Mesendoderm (in vitro differentiated cells): ENCODE measurements around the gene LCT.

ENCODE experiments used
- DNase-seq: peaks from one replicate; pipeline ENCODE4 v3.0.0; 2013
- H2AK5ac ChIP-seq: 2 replicates; pipeline ENCODE4 v1.6.1; 2013; ENCODE audit warnings: low read length, inconsistent platforms
- H2BK120ac ChIP-seq: 2 replicates; pipeline ENCODE4 v1.6.1; 2013; ENCODE audit warnings: low read depth, mild to moderate bottlenecking, low read length, moderate library complexity, mixed read lengths
- H2BK15ac ChIP-seq: replicated peaks from 2 replicates; pipeline ENCODE4 v1.6.1; 2013; ENCODE audit warnings: low read depth, mild to moderate bottlenecking, moderate library complexity
- H2BK5ac ChIP-seq: 2 replicates; pipeline ENCODE4 v1.6.1; 2013; ENCODE audit warnings: low read length, inconsistent platforms
- H3K18ac ChIP-seq: 2 replicates; pipeline ENCODE4 v1.6.1; 2013; ENCODE audit warnings: mild to moderate bottlenecking, low read length, mixed read lengths
- H3K23ac ChIP-seq: one replicate; pipeline ENCODE4 v1.6.1; 2013; ENCODE audit warnings: low read length
- H3K27ac ChIP-seq: 2 replicates; pipeline ENCODE4 v1.5.1; 2013; ENCODE audit warnings: low read depth, mild to moderate bottlenecking, inconsistent platforms, low read length, moderate library complexity
- H3K27me3 ChIP-seq: 2 replicates; pipeline ENCODE4 v1.6.1; 2013; ENCODE audit warnings: low read length, control low read depth, mild to moderate bottlenecking, inconsistent platforms; ENCODE audit not compliant: insufficient read depth, poor library complexity
- H3K36me3 ChIP-seq: 2 replicates; pipeline ENCODE4 v1.6.1; 2013; ENCODE audit warnings: low read length, inconsistent platforms; ENCODE audit not compliant: control insufficient read depth, insufficient read depth
- H3K4ac ChIP-seq: one replicate; pipeline ENCODE4 v1.6.1; 2013; ENCODE audit warnings: low read depth, mild to moderate bottlenecking, low read length, moderate library complexity
- H3K4me1 ChIP-seq: 2 replicates; pipeline ENCODE4 v1.6.1; 2013; ENCODE audit warnings: low read depth, low read length, inconsistent platforms; ENCODE audit not compliant: control insufficient read depth
- H3K4me2 ChIP-seq: 2 replicates; pipeline ENCODE4 v1.6.1; 2013; ENCODE audit warnings: low read length
- H3K4me3 ChIP-seq: 2 replicates; pipeline ENCODE4 v1.5.1; 2013; ENCODE audit warnings: mild to moderate bottlenecking, low read length
- H3K56ac ChIP-seq: one replicate; pipeline ENCODE4 v1.6.1; 2013; ENCODE audit warnings: low read length
- H3K79me1 ChIP-seq: 2 replicates; pipeline ENCODE4 v1.6.1; 2013; ENCODE audit warnings: low read length, inconsistent platforms
- H3K79me2 ChIP-seq: 2 replicates; pipeline ENCODE4 v1.6.1; 2013; ENCODE audit warnings: mild to moderate bottlenecking, low read length; ENCODE audit not compliant: control insufficient read depth, insufficient read depth
- H3K9ac ChIP-seq: 2 replicates; pipeline ENCODE4 v1.6.1; 2013; ENCODE audit warnings: low read length, inconsistent platforms
- H4K5ac ChIP-seq: one replicate; pipeline ENCODE4 v1.6.1; 2013; ENCODE audit warnings: low read length
- H4K8ac ChIP-seq: one replicate; pipeline ENCODE4 v1.6.1; 2013; ENCODE audit warnings: low read depth, mild to moderate bottlenecking, control low read depth, low read length, moderate library complexity
- WGBS: extraction: QIAGEN DNeasy Blood & Tissue Kit; methylation state at CpG from one replicate; pipeline ENCODE4 v1.1.7; 2013; ENCODE audit warnings: low lambda C conversion rate, missing lambda C conversion rate; ENCODE audit not compliant: insufficient coverage; ENCODE audit errors: extremely low coverage; 5-methylcytosine and 5-hydroxymethylcytosine counted together

The LCT gene

DNA sequence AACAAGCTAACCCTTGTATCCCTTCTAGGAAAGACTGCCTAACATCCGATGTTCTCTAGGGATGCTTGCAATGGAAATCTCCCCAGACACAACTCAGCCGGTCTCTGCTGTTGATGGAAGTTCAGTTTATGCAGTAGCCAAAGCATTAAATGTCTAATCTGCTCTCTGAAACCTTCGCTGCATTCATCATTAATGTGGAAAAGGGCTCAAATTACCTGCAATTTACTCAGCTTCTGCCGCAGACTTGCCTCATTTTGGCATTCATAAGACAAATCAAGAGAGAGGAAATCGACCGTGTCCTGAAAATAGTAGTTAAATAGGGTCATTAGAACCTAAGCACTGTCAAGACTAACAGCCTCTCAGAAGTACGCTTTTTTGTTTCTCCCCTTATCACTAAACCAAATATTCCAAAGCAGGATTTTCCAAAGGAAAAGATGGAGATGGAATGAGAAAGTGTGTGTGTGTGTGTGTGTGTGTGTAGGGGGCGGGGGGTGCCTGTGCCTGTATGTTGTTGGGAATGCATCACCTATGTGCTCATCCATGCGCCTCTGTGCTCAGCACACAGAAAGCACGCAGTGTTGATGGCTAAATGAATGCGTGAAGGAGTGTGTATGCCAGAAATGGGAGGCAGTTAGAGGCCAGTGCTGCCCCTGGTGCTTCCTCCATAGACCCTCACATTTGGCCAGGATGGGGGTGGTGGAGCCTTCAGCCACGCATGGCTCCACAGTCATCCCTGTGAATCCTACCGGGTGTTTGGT is 7.4 kb downstream of the LCT start:
- no peak overlapping the region for H2BK120ac ChIP-seq
- no peak overlapping the region for H2BK15ac ChIP-seq
- no peak overlapping the region for H3K4ac ChIP-seq
- no peaks in the 10 kb centered on the region for H3K79me2 ChIP-seq
- no peak overlapping the region for H2BK5ac ChIP-seq
- no peaks in the 10 kb centered on the region for H3K4me1 ChIP-seq
- no peak overlapping the region for H3K4me3 ChIP-seq
- no peak overlapping the region for H3K23ac ChIP-seq
- no peak overlapping the region for H3K4me2 ChIP-seq
- H3K79me1 ChIP-seq = no peaks in the 10 kb centered on the region
- no peak overlapping the region for H4K5ac ChIP-seq
- H3K56ac ChIP-seq = no peak overlapping the region
- H3K27ac ChIP-seq = no peak overlapping the region
- no CpG with 5 or more reads among the region's 13 CpGs for WGBS
- H3K9ac ChIP-seq = no peak overlapping the region
- H3K18ac ChIP-seq = no peak overlapping the region
- no peak for DNase-seq
- no peaks in the 10 kb centered on the region for H3K27me3 ChIP-seq
- H3K36me3 ChIP-seq = no peaks in the 10 kb centered on the region
- no peak overlapping the region for H4K8ac ChIP-seq
- H2AK5ac ChIP-seq = no peak overlapping the region

DNA sequence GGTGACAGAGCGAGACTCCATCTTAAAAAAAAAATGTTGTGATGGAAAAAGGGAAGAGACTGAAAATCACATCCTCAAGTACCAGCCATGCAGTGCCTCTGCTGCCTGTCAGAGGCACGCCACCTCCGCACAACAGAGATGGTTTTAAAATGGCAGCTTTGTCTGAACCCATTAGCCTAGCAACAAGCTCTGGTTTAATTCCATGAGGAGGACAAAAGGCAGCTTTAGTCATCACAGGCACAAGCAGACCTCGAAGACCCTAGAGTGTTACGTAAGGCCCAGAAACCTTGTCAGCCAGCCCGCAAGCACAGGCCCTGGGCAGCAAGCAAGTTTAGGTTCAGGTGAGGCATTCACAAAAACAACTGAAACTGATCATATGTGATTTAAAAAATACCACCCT is 10.4 kb downstream of the LCT start:
- no peak overlapping the region for H4K5ac ChIP-seq
- no peaks in the 10 kb centered on the region for H3K79me2 ChIP-seq
- no peak overlapping the region for H2BK5ac ChIP-seq
- WGBS = no CpG with 5 or more reads among the region's 6 CpGs
- no peaks in the 10 kb centered on the region for H3K79me1 ChIP-seq
- no peak overlapping the region for H3K56ac ChIP-seq
- H4K8ac ChIP-seq = no peak overlapping the region
- H3K27ac ChIP-seq = no peak overlapping the region
- H3K27me3 ChIP-seq = no peaks in the 10 kb centered on the region
- H3K23ac ChIP-seq = no peak overlapping the region
- H3K36me3 ChIP-seq = no peaks in the 10 kb centered on the region
- no peak overlapping the region for H3K9ac ChIP-seq
- H2BK120ac ChIP-seq = no peak overlapping the region
- no peak overlapping the region for H2AK5ac ChIP-seq
- H3K4me2 ChIP-seq = no peak overlapping the region
- H3K4ac ChIP-seq = no peak overlapping the region
- no peak overlapping the region for H3K4me3 ChIP-seq
- no peak overlapping the region for H2BK15ac ChIP-seq
- DNase-seq = no peak
- H3K4me1 ChIP-seq = no peaks in the 10 kb centered on the region
- H3K18ac ChIP-seq = no peak overlapping the region

DNA sequence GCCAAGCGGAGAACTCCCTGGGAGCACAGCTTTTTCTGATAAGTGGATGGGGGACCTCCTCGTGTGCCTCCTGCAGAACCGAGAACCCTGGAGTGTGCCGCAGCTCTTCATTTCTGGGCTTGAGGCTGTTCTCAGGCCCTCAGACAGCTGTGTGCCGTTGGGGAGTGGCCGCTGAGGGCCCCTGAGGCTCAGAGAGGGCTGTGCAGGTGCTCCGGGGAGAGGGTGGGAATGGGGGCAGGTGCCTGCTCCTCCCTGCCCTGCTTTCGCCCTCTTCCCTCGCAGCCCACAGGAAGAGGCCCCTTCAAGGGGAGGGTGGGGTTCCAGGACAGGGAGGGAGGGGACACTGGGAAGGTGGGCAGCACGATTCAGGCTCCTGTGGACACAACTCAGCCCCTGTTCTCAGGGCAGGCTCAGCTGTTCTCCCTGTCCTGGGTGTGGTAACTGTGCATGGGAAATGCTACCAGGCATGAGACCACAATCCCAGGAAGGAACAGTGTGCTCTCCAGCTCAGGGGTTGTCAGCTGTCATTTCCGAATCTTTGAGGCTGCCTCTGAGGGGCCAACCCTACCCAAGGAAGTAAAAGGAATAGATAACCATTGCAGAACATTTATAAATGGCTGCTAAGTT is 11.3 kb downstream of the LCT start:
- no peaks in the 10 kb centered on the region for H3K79me2 ChIP-seq
- H4K5ac ChIP-seq = no peak overlapping the region
- no peaks in the 10 kb centered on the region for H3K27me3 ChIP-seq
- no peak overlapping the region for H3K27ac ChIP-seq
- H2AK5ac ChIP-seq = no peak overlapping the region
- no peak overlapping the region for H2BK15ac ChIP-seq
- H3K4ac ChIP-seq = no peak overlapping the region
- no peak overlapping the region for H2BK120ac ChIP-seq
- H3K4me3 ChIP-seq = no peak overlapping the region
- no peak overlapping the region for H4K8ac ChIP-seq
- DNase-seq = no peak
- WGBS = no CpG with 5 or more reads among the region's 11 CpGs
- H3K79me1 ChIP-seq = no peaks in the 10 kb centered on the region
- H3K56ac ChIP-seq = no peak overlapping the region
- no peak overlapping the region for H3K23ac ChIP-seq
- no peaks in the 10 kb centered on the region for H3K36me3 ChIP-seq
- H3K18ac ChIP-seq = no peak overlapping the region
- H3K4me1 ChIP-seq = no peaks in the 10 kb centered on the region
- no peak overlapping the region for H2BK5ac ChIP-seq
- no peak overlapping the region for H3K4me2 ChIP-seq
- no peak overlapping the region for H3K9ac ChIP-seq

DNA sequence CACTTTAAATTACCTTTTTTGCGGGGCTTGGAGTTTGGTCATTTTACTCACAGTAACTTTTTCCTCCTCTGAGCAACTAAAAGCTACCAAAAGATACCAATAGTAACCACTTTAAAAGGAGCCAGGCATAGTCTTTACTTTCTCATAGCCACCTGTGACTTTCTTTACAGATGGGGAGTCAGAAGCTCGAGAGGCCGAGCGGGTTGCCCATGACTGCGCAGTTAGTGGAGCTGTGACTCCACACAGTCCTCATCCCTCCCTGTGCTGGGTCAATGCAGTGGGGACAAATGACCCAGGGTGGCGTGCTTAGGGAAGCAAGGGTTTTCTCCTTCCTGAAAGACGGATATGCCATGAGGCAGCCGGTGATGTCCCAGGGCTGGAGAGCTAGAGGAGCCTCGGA is 11.9 kb downstream of the LCT start:
- H3K79me1 ChIP-seq = no peaks in the 10 kb centered on the region
- H3K18ac ChIP-seq = no peak overlapping the region
- H3K36me3 ChIP-seq = no peaks in the 10 kb centered on the region
- no peak overlapping the region for H3K23ac ChIP-seq
- H4K5ac ChIP-seq = no peak overlapping the region
- H3K4me3 ChIP-seq = no peak overlapping the region
- H3K9ac ChIP-seq = no peak overlapping the region
- no peak overlapping the region for H2BK5ac ChIP-seq
- no peak overlapping the region for H3K4me2 ChIP-seq
- no peak overlapping the region for H3K56ac ChIP-seq
- no peak overlapping the region for H3K4ac ChIP-seq
- no peaks in the 10 kb centered on the region for H3K4me1 ChIP-seq
- H2BK15ac ChIP-seq = no peak overlapping the region
- no peaks in the 10 kb centered on the region for H3K79me2 ChIP-seq
- WGBS = no CpG with 5 or more reads among the region's 9 CpGs
- H4K8ac ChIP-seq = no peak overlapping the region
- no peak overlapping the region for H2AK5ac ChIP-seq
- DNase-seq = no peak
- H2BK120ac ChIP-seq = no peak overlapping the region
- no peak overlapping the region for H3K27ac ChIP-seq
- no peaks in the 10 kb centered on the region for H3K27me3 ChIP-seq

DNA sequence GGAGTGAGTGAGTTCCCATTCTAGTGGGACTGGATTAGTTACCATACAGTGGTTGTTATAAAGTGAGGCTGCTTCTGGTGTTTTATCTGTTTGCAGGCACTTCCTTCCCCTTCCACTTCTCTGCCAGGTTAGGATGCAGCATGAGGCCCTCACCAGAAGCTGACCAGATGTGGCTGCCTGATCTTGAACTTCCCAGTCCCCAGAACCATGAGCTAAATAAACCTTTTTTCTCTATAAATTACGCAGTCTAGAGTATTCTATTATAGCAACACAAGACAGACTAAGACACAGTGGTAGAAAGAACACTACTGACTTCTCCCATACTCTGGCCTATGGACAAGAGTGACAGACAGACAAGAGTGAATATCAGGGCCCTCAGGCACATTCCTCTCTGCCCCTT is 14.1 kb downstream of the LCT start:
- Histone ChIP-seq H3K4me3 (no peak overlapping the region), H3K4me2 (no peak overlapping the region), H3K27ac (no peak overlapping the region), H4K8ac (no peak overlapping the region), H3K79me1 (no peaks in the 10 kb centered on the region), H3K56ac (no peak overlapping the region), H3K36me3 (no peaks in the 10 kb centered on the region), H3K27me3 (no peaks in the 10 kb centered on the region), H2BK15ac (no peak overlapping the region), H3K9ac (no peak overlapping the region), H3K23ac (no peak overlapping the region), H3K4ac (no peak overlapping the region), H2BK5ac (no peak overlapping the region), H3K79me2 (no peaks in the 10 kb centered on the region), H2AK5ac (no peak overlapping the region), H3K4me1 (no peaks in the 10 kb centered on the region), H3K18ac (no peak overlapping the region), H2BK120ac (no peak overlapping the region), H4K5ac (no peak overlapping the region)
- no peak for DNase-seq
- no CpG with 5 or more reads among the region's 1 CpG for WGBS

DNA sequence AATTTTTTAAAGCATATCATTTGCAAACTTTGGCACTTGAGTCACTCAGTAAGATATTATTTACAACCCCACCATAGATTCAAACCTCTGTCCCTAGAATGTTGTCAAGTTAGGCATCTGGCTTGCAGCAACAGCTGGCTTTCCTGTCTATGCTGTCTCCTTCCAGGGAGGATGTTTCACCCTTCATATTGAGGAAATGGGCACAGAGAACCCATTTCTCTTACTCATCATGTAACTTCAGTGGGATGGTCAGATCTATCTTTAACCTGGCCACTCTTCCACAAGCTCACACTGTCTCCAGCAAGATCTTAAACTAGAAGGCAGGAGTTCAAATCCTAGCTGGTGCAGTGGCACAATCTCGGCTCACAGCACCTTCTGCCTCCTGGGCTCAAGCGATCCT is 15.8 kb downstream of the LCT start:
- Histone ChIP-seq H3K79me1 (no peaks in the 10 kb centered on the region), H4K5ac (no peak overlapping the region), H2BK15ac (no peak overlapping the region), H3K4me3 (no peak overlapping the region), H2BK5ac (no peak overlapping the region), H3K23ac (no peak overlapping the region), H3K18ac (no peak overlapping the region), H4K8ac (no peak overlapping the region), H3K36me3 (no peaks in the 10 kb centered on the region), H3K4me2 (no peak overlapping the region), H3K56ac (no peak overlapping the region), H3K27ac (no peak overlapping the region), H3K4me1 (no peaks in the 10 kb centered on the region), H3K27me3 (no peaks in the 10 kb centered on the region), H3K79me2 (no peaks in the 10 kb centered on the region), H3K9ac (no peak overlapping the region), H2BK120ac (no peak overlapping the region), H3K4ac (no peak overlapping the region), H2AK5ac (no peak overlapping the region)
- no peak for DNase-seq
- WGBS = no CpG with 5 or more reads among the region's 2 CpGs
